M059J (cell line): ENCODE results near the gene ECI1. TPM values are rescaled to one million over a fixed set of nuclear protein-coding genes. Genes with fewer than 3 reads are reported as not detected.
"Not testable (repeated sequence)": the region's sequence is repeated elsewhere in the genome, so short reads cannot be mapped to it uniquely, and the experiment has no call there.

Experiments
- DNase-seq: peaks from one replicate; pipeline ENCODE4 v3.0.0-alpha.2; 2012; ENCODE audit warnings: low read depth
- total RNA-seq: library from RNA; depleted of rRNA; stranded (reverse); fragments of >200 nt; shearing (Covaris generic); gene quantifications from 2 replicates; pipeline ENCODE4 v1.2.3, GENCODE V29; 2014

Gene ECI1
- total RNA-seq, 1 experiment from 2014 or later = 75.1 TPM

DNA sequence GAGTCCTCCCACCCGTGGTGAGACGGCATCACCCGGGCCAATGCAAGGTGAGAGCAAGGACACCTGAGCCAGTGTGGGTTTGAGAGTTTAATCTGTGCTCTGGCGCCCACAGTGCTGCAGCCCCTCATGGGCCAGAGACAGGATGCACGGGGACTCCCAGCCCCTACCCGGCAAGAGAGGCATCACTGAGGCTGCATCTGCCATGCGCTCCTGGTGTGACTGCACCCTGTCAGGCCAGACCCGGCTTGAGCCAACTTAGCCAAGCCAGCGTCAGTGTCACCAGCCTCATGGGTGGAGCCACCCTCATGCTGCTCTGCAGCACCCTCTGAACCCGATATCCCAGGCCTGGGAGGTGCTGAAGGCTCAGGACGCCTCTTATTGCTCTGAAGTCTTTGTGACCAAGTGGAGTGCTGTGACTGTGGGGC is 39.5 kb downstream of the ECI1 start:
- DNase-seq = no peak

DNA sequence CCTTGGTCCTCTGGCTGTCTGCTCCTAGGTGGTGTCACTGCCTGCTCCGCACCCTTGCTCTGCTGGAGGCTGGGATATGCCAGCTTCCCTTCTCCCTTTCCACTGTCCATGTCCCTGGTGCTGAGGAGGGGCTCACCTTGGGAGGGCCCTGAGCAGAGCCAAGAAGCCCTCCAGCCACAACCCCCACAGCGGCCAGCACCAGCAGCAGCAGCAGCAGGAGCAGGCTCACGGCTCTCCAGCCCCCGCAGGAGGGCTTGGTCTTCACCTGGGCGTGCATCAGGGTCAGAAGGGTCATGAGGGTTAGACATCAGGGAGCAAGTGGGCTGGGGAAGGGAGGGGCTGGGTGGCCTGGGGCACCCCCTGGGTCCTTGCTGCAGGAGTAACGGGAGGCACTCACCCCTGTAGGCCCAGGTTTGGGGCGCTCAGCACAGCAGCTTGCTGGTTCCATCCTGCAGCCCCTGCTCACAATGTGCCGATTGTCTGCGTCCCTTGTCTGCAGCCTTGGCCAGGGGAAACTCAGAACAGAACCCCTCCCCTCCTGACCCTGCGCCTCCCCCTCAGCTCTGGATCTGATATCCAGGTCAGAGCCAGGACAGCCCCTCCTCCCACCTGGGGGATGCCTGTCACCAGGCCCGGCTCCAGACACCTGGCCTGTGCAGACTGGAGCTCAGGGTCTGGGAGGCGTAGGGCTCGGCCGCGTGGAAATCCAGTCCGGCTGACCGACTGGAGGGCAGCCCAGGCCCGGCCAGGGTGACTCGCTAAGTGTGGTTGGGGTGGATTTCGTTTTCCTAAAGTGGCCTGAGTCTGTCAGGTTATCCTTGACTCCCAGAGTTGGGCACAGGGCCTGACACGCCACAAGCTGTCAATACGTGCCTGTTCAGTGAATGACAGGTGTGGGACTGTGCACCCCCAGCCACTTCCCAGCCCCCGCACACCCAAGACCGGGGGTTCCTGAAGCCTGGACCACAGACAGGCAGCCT is 40.7 kb downstream of the ECI1 start, which contains the start of gene BRICD5:
BRICD5 (minus strand) TSS at position 478 of the 980 bp plus-strand sequence; CDS start at position 448, 30 bp downstream.
- DNase-seq = peak; percentile 61

DNA sequence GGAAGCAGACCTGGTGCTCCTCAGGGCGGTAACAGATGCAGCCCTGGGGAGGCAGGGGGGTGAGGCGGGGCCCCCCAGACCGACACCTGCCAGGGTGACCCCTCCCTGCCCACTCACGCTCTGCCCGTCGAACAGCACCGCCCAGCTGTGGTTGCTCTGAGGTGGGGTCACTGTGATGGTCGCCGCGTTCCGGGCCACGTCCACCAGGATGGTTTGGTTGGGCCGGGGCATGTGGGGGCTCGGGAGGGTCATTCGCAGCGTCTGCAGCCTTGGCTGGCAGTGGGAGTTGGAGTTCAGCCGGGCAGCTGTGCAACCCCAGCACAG is 41.4 kb downstream of the ECI1 start:
- DNase-seq = no peak

DNA sequence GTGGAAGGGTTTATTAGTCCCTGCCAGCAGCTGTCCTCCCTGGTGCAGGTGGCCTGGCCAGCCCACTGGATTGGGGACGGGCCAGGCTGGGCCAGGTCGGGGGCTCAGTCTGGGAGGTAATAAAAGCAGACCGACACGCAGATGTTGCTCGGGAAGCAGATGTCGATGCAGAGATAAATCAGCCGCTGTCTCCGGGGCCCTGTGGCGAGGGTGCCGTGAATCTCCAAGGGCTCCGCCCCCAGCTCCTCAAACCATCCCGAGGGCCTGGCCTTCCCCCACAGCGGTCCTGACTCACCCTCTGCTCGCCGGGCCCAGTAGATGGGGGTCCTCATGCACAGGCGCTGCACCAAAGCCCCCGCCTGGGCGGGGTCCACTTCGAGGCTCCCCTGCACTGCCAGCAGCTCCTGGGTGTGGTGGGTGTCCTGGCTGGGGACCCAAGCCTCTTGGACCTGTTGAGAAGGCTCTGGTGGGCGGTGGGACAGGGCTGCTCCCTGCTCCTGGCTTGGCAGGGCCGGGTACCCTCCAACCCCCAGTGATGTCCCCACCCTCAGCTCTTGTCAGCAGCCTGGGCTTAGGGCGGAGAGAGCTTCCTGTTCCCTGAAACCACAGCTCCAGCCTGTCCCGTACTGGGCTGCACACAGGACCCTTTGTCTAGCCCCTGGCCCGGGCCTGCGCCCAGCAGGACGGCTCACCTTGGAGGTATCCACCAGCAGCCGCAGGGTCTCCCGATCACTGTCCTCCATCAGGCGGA is 42.0 kb downstream of the ECI1 start:
- no peak for DNase-seq

DNA sequence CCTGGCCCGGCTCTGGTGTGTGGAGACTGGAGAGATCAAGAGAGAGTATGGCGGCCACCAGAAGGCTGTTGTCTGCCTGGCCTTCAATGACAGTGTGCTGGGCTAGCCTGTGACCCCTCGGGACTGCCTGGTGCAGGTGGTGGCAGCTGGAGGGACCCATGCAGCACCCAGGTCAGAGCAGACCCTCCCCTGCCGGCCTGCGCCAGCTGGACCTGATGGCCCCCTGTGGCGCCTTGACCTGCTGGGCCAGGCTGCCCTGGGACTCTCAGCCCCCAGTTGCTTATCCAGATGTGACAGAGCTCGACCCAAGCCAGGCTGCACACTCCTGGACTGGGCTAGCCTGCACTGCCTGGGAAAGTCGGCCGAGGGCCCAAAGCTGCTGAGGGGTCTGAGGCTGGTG is 42.6 kb downstream of the ECI1 start:
- no peak for DNase-seq

DNA sequence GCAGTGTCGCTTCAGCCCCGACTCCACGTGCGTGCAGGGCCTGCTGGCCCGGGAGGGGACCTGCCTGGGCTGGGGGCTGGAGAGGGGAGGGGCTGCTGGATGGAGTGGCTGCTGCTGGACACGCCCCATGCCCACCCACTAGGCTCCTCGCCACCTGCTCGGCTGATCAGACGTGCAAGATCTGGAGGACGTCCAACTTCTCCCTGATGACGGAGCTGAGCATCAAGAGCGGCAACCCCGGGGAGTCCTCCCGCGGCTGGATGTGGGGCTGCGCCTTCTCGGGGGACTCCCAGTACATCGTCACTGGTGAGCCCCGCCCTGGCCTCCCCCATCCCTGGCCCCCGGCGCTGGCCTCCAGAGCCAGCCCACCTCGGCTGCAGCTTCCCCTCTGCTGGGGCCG is 43.1 kb downstream of the ECI1 start:
- DNase-seq = no peak

DNA sequence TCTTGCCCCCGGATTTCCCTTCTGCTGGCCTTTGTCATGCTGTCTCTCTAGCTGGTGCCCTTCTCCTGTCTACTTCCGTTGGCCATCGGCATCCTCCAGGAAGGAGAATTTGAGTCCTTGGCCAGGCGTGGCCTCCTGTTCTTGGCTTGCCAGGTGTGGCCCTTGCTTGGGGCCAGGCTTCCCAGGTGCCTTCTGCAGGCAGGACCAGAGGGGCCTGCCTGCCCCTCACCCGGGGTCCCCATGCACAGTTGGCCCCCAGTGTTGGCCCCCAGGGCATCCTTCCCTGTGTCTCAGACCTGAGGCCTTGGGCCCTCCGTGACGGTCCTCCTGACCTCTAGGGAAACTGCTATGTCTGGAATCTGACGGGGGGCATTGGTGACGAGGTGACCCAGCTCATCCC is 43.5 kb downstream of the ECI1 start:
- no peak for DNase-seq

DNA sequence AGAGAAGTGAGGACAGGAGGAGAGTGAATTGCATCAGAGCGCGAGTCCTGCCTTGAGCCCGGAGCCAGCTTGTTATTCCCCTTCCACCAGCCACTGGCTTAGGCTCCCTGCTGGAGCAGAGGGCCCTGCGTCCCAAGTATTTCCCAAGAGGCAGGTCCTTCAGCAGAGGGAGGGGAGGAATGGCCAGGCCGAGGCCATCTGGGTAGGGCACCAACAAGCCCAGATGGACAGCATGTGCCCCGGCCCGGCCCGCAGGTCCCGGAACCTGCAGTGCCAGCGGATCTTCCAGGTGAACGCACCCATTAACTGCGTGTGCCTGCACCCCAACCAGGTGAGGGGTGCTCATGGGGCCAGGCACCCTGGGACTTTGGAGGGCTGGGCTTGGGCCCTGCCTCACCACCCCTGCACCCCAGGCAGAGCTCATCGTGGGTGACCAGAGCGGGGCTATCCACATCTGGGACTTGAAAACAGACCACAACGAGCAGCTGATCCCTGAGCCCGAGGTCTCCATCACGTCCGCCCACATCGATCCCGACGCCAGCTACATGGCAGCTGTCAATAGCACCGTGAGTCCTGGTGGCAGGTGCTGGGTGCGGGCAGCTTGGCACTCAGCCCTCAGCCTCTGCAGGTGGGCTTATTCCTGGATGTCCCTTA is 44.5 kb downstream of the ECI1 start:
- no peak for DNase-seq

DNA sequence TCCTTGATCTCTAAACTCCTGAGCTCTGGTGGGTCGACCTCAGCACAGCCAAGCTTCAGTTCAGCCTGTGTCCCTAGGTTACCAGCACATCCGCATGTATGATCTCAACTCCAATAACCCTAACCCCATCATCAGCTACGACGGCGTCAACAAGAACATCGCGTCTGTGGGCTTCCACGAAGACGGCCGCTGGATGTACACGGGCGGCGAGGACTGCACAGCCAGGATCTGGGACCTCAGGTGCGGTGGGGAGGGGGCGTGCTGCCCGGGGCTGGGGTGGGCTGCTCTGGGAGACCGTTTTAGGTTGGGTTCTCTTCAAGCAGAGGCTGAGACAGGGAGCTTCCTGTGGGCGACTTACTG is 45.0 kb downstream of the ECI1 start:
- no peak for DNase-seq

DNA sequence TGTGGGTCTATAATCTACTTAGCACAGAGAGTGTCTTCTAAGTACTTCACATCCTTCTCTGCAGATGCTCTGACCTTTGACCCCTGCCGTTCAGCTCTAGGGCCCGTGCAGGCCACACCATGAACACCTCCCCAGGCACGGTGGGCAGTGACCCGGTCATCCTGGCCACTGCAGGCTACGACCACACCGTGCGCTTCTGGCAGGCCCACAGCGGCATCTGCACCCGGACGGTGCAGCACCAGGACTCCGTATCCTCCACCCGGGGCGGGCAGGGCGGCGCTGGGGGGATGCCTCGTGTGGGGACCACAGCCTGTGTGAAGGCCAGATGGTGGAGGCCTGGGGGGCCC is 45.4 kb downstream of the ECI1 start:
- no peak for DNase-seq

DNA sequence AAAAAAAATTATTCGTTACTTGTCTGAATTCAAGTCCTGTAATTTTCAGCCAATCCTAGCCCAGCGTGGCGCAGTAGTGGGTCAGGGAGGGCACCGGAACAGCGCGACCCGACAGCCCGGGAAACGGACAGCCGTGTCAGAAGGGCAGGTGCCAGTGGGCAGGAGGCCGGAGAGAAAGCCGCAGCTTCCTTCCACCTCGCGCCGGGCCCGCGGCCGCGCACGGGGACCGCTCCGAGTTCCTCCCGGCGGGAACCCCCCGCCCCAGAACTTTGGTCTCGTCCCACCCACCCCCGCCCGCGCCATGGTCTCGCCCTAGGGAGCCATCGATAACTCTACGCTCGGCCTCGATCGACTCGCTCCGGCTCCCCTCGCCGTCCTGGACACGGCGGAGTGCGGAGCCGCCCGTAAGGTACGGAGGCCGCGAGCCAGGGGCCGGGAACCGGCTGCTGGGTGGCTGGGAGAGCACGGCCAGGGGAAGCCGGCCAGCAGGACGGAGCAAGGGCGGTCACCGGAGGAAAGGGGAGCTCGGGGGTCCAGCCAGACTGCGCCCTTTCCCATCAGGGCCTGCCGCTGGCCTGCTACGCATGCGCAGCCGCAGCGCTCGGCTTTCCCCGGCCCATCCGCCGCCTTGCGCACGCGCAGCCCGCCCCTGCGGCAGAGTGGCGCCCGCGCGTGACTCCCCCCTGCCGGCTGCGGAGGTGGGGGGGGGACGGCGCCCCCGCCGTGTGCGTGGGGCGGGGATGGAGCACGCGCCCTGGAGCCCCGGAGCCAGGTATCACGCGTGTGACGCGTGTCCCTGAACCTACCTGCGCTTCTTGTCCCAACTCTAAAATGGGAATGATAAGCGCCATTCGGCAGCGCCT is 46.1 kb downstream of the ECI1 start, which contains the start of gene MLST8:
MLST8 (plus strand) TSS at position 351 of the 863 bp plus-strand sequence. CDS start 632 bp downstream, outside the sequence.
- peak; percentile 70 for DNase-seq

DNA sequence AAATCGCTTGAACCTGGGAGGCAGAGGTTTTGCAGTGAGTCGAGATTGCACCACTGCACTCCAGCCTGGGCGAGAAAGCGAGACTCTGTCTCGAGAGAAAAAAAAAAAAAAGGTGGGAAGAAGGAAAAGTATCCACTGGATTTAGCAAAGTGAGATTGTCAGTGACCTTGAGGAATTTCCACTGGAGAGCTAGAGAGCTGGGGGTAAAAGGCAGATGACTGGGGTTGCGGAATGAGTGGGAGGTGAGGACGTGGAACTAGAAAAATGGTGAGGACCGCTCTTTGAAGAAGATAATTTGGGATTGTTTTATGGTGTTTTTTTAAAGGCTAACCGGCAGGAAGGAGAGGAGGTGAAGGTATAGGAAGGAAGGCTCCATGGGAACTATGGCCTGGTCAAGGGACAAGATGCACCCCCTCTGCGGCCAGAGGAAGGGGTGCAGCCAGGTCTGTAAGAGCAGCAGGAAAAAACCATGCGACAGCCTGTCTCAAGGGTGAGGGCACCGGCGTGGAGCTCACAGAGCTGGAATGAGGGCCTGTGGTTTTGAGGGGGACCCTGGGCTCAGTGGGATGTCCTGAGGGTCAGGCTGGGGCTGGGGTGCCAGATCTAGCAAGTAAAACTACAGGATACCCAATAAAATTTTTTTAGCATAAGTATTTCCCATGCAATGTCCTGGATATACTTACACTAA is 46.8 kb downstream of the ECI1 start:
- DNase-seq = no peak

DNA sequence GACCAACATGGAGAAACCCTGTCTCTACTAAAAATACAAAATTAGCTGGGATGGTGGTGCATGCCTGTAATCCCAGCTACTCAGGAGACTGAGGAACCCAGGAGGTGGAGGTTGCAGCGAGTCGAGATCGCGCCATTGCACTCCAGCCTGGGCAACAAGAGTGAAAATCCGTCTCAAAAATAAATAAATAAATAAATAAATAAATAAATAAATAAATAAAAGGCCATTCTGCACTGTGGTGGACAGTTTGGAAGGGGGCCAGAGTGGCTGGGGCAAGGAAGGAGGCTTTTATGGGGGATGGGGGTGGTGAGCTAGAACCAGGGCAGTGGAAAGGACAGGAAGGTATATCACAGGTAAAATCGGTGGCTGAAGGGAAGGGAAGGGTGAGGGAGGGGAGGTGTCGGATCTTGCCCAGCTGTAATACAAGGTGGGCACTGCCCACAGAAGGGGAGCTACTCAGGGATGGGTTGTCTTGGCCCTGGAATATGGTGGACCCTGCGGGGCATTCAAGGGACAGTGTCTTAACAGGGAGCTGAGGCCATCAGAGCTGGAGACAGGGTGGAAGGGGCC is 48.2 kb downstream of the ECI1 start:
- not testable (repeated sequence) for DNase-seq

DNA sequence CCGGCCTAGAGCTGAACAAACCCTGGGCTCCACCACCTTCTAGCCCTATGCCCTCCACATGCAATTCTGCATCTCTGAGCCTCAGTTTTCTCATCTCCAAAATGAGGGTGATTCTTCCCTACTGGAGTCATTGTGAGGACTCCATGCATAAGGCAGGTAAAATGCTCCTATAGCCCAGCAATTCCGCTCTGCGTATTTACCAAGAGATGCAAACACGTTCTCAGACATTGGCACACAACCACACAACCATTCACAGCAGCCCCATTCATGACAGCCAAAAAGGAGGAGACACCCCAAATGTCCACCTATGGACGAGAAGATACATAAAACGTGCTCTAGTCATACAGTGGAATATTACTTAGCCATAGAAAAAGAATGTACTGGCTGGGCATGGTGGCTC is 51.1 kb downstream of the ECI1 start:
- no peak for DNase-seq

DNA sequence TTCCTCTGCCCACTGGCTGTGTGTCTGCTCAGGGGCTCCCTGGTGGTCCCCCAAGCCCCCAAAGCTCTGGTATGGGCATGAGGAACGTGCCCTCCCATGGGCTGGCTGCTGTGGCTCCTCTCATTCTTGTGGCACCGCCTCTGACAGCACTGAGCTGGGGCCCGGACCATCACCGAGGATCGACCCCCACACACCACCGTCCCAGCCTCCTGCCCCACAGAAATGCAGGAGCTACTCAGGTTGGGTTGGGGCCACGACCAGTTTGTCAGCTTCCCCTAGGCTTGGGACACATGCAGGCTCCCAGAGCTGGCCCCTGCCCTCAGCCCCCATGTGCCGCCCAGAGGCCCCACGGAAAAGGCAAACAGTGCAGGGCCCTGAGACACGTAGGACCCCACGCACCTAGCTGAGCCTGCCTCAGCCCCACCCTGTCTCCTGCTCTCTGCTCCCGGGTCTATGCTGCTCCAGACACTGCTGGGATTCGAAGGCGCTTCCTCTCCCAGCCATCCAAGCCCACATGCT is 51.7 kb downstream of the ECI1 start:
- DNase-seq = no peak

DNA sequence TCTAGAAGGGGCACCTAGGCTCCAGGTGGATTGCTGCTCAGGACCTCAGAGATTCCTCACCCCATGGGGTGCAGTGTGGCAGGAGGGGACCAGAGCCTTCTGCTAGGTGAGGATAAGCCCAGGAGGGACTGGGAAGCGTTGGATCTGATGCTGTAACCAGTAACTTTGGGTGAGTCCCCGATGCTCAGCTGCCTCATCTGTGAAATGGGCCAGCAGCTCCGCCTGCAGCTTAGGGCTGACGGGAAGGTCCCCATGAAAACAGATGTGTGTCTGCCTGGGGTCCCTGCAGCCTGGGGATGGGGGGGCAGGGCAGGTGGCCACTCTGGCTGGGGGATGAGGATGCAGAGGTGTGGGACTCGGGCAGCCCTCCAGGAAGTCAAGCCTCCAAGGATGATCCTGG is 52.3 kb downstream of the ECI1 start:
- DNase-seq = no peak

DNA sequence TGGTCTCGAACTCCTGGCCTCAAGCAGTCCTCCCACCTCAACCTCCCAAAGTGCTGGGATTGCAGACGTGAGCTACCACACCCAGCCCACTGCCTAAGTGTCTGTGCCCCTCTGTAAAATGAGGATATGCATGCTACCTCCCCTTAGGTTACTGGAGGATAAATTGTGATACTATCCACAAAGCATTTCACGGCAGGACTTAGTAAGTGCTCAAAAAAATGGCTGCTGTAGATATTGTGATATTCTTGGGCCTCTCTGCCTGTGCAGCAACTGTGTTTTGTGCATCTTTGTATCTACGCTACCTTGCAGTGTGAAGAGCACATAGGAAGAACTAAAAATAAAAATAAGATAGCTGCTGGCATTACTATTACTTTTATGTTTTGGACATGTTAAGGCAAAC is 53.1 kb downstream of the ECI1 start:
- no peak for DNase-seq

DNA sequence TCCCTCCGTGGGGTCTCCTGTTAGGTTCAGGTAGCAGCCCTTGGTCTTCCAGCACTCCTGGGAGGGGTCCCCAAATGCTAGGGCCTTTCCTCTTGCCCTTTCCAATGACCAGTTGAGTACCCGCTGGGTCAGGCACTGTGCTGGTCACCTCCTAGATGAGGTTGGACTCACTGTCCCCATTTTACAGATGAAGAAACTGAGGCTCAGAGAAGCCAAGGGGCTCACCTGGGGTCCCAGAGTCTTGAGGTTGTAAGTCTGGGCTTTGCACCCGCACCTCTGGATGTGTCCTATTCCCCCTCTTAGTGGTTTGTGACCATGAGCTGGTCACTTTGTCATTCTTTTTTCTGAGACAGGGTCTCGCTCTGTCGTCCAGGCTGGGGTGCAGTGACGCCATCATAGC is 53.6 kb downstream of the ECI1 start:
- no peak for DNase-seq

DNA sequence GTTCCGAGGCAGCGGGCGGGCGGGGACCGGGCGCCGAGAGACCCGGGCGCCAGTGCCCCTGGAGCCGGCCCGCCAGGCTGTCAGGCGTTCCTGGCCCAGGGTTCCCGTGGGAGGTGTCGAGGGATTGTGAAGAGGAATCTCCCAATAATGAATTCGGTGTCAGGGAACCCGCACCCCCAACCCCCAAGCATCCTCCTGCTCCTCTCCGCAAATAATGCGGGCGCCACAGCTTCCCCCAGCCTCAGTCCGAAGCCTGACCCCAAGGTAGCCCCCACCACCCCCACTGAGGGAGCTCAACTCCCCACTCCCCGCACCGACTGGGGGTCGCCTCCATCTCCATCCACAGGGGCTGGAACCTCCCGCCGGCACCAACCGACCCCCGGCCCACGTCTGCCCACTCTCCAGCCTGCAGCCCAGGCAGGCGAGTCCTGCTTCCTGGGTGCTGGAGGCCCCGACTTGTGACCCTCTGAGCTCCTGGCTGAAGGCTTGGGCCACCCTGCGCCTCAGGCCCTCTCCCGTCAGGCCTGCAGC is 54.3 kb downstream of the ECI1 start:
- no peak for DNase-seq
